ENCODE data around the gene NOS2.

DNA sequence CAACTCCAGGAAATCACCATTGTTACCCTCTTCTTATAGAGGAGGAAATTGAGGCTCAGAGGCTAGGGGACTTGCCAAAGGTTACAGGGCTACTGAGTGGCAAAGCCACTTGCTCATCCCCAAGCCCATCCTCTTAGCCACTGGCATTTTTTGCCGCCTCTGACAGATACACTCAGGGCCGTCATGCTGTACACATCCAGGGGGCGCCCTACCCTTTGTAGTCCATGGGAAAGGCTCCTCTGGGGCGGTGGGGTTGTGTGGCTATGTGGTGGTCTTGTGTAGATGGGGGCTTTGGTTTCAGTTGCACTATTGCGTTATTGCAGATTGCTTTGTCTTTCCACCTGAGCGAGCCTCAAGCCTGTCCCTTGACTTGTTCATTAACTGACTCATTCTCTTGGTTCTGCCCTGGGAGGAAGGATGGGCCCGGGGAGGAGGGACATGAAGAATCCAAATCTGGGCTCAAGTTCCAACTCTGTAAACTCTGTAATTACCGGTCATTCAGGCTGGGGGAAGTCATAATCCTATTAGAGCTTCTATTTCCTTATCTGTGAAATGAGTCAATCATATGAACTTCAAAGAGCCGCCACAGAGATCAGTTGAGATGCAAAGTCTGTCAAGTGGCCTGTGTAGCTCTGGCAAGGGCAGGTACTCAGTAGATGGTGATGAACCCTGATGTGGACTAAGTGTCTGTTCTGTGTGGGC is 2.8 kb downstream of the NOS2 start:
- TF ChIP-seq, protein P1, sequence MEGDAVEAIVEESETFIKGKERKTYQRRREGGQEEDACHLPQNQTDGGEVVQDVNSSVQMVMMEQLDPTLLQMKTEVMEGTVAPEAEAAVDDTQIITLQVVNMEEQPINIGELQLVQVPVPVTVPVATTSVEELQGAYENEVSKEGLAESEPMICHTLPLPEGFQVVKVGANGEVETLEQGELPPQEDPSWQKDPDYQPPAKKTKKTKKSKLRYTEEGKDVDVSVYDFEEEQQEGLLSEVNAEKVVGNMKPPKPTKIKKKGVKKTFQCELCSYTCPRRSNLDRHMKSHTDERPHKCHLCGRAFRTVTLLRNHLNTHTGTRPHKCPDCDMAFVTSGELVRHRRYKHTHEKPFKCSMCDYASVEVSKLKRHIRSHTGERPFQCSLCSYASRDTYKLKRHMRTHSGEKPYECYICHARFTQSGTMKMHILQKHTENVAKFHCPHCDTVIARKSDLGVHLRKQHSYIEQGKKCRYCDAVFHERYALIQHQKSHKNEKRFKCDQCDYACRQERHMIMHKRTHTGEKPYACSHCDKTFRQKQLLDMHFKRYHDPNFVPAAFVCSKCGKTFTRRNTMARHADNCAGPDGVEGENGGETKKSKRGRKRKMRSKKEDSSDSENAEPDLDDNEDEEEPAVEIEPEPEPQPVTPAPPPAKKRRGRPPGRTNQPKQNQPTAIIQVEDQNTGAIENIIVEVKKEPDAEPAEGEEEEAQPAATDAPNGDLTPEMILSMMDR (IDR thresholded peaks at IDR 0.05; ENCODE audit: insufficient read depth, low read depth, low read length), result no peak
- no peak for TF ChIP-seq EZH2 (IDR thresholded peaks at IDR 0.05; ENCODE audit: insufficient read depth, low read length)
